Vagina (tissue), 2 donors: ENCODE data around the gene IGSF9. TPM values are rescaled to one million over a fixed set of nuclear protein-coding genes. Genes with fewer than 3 reads are reported as not detected.
"Not testable (repeated sequence)": the region's sequence is repeated elsewhere in the genome, so short reads cannot be mapped to it uniquely, and the experiment has no call there.

Experiments
- DNase-seq, 2 donors: peaks; one replicate each; pipeline ENCODE4 v3.0.0-alpha.2; 2017; ENCODE audit errors: extremely low spot score in 2 of 2
- H3K27ac ChIP-seq: fragments of 200-600 bp; sonication (generic); one replicate; pipeline ENCODE4 v1.5.1; 2019
- H3K27me3 ChIP-seq: fragments of 200-600 bp; sonication (generic); one replicate; pipeline ENCODE4 v1.5.1; 2019
- H3K36me3 ChIP-seq, 2 donors: fragments of 200-600 bp; sonication (generic); one replicate each; pipeline ENCODE4 v1.5.1; 2017 to 2019
- H3K4me1 ChIP-seq: fragments of 200-600 bp; sonication (generic); one replicate; pipeline ENCODE4 v1.5.1; 2019
- H3K4me3 ChIP-seq, 2 donors: fragments of 200-600 bp; sonication (generic); 1 replicate in 1 of 2; 2 replicates in 1 of 2; pipeline ENCODE4 v1.5.1; 2016 to 2019
- H3K9me3 ChIP-seq: fragments of 200-600 bp; sonication (generic); one replicate; pipeline ENCODE4 v1.5.1; 2019
- POLR2A ChIP-seq, 2 donors: fragments of 450-650 bp; IDR thresholded peaks; one replicate each; pipeline ENCODE4 v1.6.1; 2017; ENCODE audit warnings: antibody characterized with exemption in 2 of 2, mild to moderate bottlenecking in 2 of 2, moderate library complexity in 2 of 2
- POLR2AphosphoS5 ChIP-seq, 2 donors: sonication (generic); formaldehyde crosslinking; IDR thresholded peaks; one replicate each; pipeline ENCODE4 v1.9.0; 2017; ENCODE audit warnings: antibody characterized with exemption in 2 of 2, mild to moderate bottlenecking in 2 of 2, low read depth in 1 of 2; ENCODE audit not compliant: insufficient read depth in 1 of 2
- intact Hi-C: fragments of 100-400 bp; cut with DNase I; formaldehyde crosslinking; loops from one replicate; pipeline ENCODE4 v1.15.1; 2023
- total RNA-seq: library from RNA; depleted of rRNA; stranded (reverse); fragments of >200 nt; gene quantifications from one replicate; pipeline ENCODE4 v1.2.3, GENCODE V29; 2016
- TF ChIP-seq, protein P1 (sequence below), 3 experiments: fragments of 450-650 bp in 2 of 3; fragments of 200-600 bp in 1 of 3; sonication (generic) in 1 of 3; IDR thresholded peaks; one replicate each; pipeline ENCODE4 v1.5.1; 2017 to 2019; ENCODE audit warnings: antibody characterized with exemption in 3 of 3, mild to moderate bottlenecking in 2 of 3, moderate library complexity in 2 of 3

Gene IGSF9
- total RNA-seq, 1 donor from 2014 or later, result 5.6 TPM

DNA sequence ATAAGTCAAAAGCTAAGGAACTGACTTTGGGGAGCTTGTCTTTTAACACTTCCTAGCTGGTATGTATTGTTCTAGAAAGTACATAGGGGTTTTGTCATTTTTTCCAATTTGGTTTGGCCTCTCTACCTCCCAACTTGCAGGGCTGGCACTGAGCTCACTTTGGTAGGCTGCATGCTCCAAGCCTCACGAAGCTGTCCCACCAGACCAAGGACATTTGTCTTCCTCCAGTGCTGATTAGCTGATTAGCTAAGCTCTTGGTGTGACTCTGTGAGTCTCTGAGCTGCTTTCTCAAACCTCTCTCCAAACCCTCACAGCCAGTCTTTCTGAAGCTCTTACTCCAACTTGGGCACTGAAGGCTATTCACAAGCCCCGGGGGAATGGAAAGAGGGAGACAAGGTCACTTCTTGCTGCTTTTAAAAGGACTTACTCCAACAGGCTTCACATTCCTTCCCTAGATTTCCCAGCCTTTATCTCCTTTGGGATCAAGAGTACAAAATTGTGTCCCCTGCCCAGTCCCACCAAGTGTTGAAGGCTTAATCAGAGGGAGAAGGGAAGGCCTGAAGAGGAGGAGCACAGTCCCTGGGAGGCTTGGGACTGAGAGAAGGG is 44.6 kb downstream of the IGSF9 start:
- Histone ChIP-seq H3K27ac (peak overlapping the region; percentile 4), H3K9me3 (no peaks in the 10 kb centered on the region), H3K27me3 (no peaks in the 10 kb centered on the region), H3K4me1 (peaks cover 28% of the 10 kb centered on the region), H3K4me3 (no peak overlapping the region), H3K36me3 (no peaks in the 10 kb centered on the region)
- intact Hi-C loops, result no loop called here
- no peak for DNase-seq
- TF ChIP-seq POLR2AphosphoS5 (IDR thresholded peaks at IDR 0.05; ENCODE audit: insufficient read depth in 1 of 2, low read depth in 1 of 2), result no peak
- TF ChIP-seq, protein P1, sequence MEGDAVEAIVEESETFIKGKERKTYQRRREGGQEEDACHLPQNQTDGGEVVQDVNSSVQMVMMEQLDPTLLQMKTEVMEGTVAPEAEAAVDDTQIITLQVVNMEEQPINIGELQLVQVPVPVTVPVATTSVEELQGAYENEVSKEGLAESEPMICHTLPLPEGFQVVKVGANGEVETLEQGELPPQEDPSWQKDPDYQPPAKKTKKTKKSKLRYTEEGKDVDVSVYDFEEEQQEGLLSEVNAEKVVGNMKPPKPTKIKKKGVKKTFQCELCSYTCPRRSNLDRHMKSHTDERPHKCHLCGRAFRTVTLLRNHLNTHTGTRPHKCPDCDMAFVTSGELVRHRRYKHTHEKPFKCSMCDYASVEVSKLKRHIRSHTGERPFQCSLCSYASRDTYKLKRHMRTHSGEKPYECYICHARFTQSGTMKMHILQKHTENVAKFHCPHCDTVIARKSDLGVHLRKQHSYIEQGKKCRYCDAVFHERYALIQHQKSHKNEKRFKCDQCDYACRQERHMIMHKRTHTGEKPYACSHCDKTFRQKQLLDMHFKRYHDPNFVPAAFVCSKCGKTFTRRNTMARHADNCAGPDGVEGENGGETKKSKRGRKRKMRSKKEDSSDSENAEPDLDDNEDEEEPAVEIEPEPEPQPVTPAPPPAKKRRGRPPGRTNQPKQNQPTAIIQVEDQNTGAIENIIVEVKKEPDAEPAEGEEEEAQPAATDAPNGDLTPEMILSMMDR (IDR thresholded peaks at IDR 0.05), result no peak
- no peak for TF ChIP-seq POLR2A (IDR thresholded peaks at IDR 0.05)

DNA sequence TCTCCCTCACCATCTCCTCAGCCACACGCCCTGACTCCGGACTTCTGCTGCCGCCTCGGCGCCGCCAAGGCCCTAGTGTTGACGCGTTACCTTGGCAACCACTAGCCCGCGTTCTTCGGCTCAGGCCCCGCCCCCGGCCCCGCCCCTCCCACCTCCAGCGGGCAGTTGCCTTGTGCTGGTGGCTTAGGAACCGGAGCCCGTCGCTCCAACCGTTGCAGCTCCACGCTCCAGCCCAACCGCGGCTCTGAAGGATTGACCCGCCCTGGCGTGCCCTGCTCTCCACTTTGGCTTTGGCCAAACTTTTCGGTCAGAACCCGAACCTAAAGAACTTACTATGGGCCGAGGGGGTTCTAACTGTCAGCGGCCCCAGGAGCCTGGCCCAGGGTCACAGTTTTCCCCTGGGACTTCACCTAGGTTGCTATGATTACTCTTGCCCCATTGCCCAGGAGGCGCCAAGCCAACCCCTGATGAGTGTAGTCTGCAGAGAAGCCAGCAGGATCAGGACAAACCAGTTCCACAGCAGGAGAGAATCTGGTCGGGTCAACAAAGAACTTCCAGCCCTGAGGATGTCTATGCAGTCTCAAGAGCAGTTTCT is 45.2 kb downstream of the IGSF9 start, which contains the start of gene CFAP45:
Gene CFAP45 (minus strand): TSS at position 80 of the 595 bp plus-strand sequence. CDS start 67 bp downstream, at position 13.
- no peaks in the 10 kb centered on the region for H3K36me3 ChIP-seq
- no peak for DNase-seq
- no peaks in the 10 kb centered on the region for H3K9me3 ChIP-seq
- H3K27ac ChIP-seq, result peak within 1 kb of the TSS; percentile 4
- peak within 1 kb of the TSS in 1 of 2 donors; percentile 4 for H3K4me3 ChIP-seq
- TF ChIP-seq POLR2AphosphoS5 (IDR thresholded peaks at IDR 0.05; ENCODE audit: insufficient read depth in 1 of 2, low read depth in 1 of 2), result peak; percentile 25 to 30
- TF ChIP-seq POLR2A (IDR thresholded peaks at IDR 0.05), result no peak
- intact Hi-C loops, result no loop called here
- no peaks in the 10 kb centered on the region for H3K27me3 ChIP-seq
- H3K4me1 ChIP-seq, result peaks cover 28% of the 10 kb centered on the region

DNA sequence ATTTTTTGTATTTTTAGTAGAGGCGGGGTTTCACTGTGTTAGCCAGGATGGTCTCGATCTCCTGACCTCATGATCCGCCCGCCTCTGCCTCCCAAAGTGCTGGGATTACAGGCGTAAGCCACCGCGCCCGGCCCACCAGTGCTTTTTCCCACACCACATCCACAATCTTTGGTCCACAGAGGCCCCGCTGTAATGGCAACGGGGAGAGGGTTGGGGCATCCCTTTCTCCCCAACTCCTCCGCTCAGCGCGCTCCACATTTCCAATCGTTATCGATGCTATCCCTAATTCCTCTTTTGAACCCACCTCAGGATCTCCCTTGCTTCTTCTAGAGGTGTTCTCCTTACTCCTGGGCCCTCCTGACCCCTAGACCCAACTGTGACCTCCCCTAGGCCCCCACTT is 45.8 kb downstream of the IGSF9 start:
- H3K4me3 ChIP-seq, H3K27ac ChIP-seq, H3K27me3 ChIP-seq, intact Hi-C loops, H3K9me3 ChIP-seq, H3K36me3 ChIP-seq, DNase-seq: not testable (repeated sequence)
- H3K4me1 ChIP-seq, result peaks cover 28% of the 10 kb centered on the region

DNA sequence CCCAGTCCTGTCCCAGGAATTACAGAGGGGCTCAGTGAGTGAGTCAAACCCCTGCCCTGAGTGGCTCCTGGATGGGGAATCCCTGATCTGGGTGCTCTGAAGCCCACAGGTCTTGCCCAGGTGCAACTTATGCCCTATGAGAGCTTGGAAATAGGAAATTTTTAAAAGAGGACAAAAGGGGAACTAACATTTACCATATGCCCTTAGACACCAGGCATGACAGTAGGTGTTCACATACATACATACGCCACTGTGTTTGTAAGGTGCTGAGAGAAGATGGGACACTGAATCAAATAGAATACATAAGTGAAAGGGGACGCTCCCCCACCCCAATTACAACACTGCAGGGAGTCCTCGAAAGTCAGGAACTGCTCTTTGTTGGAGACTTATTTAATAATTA is 46.9 kb downstream of the IGSF9 start:
- Histone ChIP-seq H3K4me3 (no peak overlapping the region), H3K9me3 (no peaks in the 10 kb centered on the region), H3K4me1 (peaks cover 28% of the 10 kb centered on the region), H3K27ac (no peak overlapping the region), H3K36me3 (no peaks in the 10 kb centered on the region), H3K27me3 (no peaks in the 10 kb centered on the region)
- TF ChIP-seq, protein P1 (IDR thresholded peaks at IDR 0.05), result no peak
- TF ChIP-seq POLR2AphosphoS5 (IDR thresholded peaks at IDR 0.05; ENCODE audit: insufficient read depth in 1 of 2, low read depth in 1 of 2) (no peak), POLR2A (IDR thresholded peaks at IDR 0.05) (no peak)
- DNase-seq, result no peak
- intact Hi-C loops, result no loop called here

DNA sequence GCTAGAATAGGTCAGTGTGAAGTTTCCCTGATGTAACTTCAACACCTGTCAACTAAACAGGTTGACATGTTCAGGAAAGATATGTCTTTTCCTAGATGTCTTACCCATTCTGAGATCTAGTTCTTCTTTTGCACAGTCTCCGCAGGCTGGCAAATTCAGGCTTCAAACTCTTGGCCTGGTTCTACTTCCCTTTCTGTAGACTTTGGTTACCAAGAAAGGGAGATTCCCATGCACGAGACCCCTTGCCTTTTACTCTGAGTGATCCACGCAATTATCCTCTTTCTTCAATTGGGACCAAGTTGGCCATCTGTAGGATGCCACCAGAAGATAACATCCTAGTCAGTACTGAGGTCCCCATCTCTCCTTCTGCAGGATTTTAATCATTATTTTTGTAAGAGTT is 47.5 kb downstream of the IGSF9 start:
- Histone ChIP-seq H3K27me3 (no peaks in the 10 kb centered on the region), H3K4me1 (peaks cover 28% of the 10 kb centered on the region), H3K9me3 (no peaks in the 10 kb centered on the region), H3K4me3 (no peak overlapping the region), H3K36me3 (no peaks in the 10 kb centered on the region), H3K27ac (no peak overlapping the region)
- TF ChIP-seq POLR2A (IDR thresholded peaks at IDR 0.05) (no peak), POLR2AphosphoS5 (IDR thresholded peaks at IDR 0.05; ENCODE audit: insufficient read depth in 1 of 2, low read depth in 1 of 2) (no peak)
- TF ChIP-seq, protein P1 (IDR thresholded peaks at IDR 0.05), result no peak
- no peak for DNase-seq
- intact Hi-C loops, result no loop called here

DNA sequence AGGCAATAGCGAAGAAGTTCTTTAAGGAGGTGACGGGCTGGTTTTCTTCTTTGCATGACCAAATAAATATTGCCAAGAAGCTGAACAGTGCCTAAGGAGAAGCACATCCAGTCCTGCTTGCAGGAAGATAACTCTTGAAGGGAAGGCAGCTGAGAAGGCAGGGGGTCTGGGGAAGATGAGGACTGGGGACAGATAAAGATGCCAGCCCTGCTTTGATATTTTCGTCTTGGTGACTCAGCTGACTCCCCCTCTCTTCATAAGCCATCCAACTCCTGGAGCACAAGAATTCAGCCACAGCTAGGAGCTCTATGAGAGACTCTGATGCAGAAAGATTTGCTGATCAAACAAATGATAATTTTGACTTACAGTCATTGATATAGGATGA is 48.9 kb downstream of the IGSF9 start:
- Histone ChIP-seq H3K36me3 (no peaks in the 10 kb centered on the region), H3K4me3 (no peak overlapping the region), H3K4me1 (peaks cover 26% of the 10 kb centered on the region), H3K9me3 (no peaks in the 10 kb centered on the region), H3K27me3 (no peaks in the 10 kb centered on the region), H3K27ac (no peak overlapping the region)
- intact Hi-C loops, result no loop called here
- no peak for DNase-seq
- TF ChIP-seq, protein P1 (IDR thresholded peaks at IDR 0.05), result no peak
